Activated T-cell treated with anti-CD3 and anti-CD28 coated beads, Interleukin-2, amount 50 U/mL, for 4 hours (primary cell): ENCODE measurements around the gene ZDHHC22. TPM values are rescaled to one million over a fixed set of nuclear protein-coding genes. Genes with fewer than 3 reads are reported as not detected.
"Not testable (repeated sequence)": the region's sequence is repeated elsewhere in the genome, so short reads cannot be mapped to it uniquely, and the experiment has no call there.

Experiments used
- ATAC-seq, 2 donors: fragments of 200-7000 bp; cut with Tn5 transposase; one replicate each; pipeline ENCODE4 v1.10.0; 2021
- DNase-seq: peaks from one replicate; pipeline ENCODE4 v3.0.0-alpha.2; 2020
- H3K27me3 Mint-ChIP-seq: one replicate; pipeline ENCODE4 v1.8.0; 2021; ENCODE audit warnings: low read depth, mixed read lengths
- H3K36me3 Mint-ChIP-seq: one replicate; pipeline ENCODE4 v1.8.0; 2022; ENCODE audit warnings: mixed read lengths; ENCODE audit not compliant: insufficient read depth
- H3K4me1 Mint-ChIP-seq: one replicate; pipeline ENCODE4 v1.8.0; 2021; ENCODE audit warnings: low read depth, mixed read lengths
- H3K4me3 Mint-ChIP-seq: one replicate; pipeline ENCODE4 v1.8.0; 2021; ENCODE audit warnings: mild to moderate bottlenecking, moderate library complexity, mixed read lengths
- H3K9me3 Mint-ChIP-seq: one replicate; pipeline ENCODE4 v1.8.0; 2021; ENCODE audit warnings: mixed read lengths
- total RNA-seq, 3 donors: library from RNA; stranded (reverse); gene quantifications; one replicate each; pipeline ENCODE4 v1.2.1, GENCODE V29; 2021

ZDHHC22 gene
- total RNA-seq, 3 donors from 2014 or later: not detected

DNA sequence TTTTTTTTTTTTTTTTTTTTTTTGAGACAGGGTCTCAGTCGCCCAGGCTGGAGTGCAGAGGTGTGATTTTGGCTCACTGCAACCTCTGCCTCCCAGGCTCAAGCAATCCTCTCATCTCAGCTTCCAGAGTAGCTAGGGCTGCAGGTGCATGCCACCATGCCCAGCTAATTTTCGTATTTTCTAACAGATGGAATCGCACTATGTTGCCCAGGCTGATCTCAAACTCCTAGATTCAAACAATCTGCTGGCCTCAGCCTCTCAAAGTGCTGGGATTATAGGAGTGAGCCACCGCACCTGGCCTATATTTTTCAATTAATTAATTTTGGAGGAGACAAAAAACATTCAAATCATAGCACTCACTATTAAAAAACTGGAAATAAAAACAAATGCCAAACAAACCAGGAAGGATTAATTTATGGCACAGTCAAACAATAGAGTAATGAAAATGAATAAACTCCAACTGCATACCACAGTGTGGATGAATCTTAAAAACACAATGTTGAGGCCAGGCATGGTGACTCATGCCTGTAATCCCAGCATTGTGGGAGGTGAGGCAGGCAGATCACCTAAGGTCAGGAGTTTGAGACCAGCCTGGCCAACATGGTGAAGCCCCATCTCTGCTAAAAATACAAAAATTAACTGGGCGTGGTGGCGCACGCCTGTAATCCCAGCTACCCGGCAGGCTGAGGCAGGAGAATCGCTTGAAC lies 32.5 kb upstream of the ZDHHC22 start:
- H3K36me3 Mint-ChIP-seq, H3K4me3 Mint-ChIP-seq, ATAC-seq, H3K4me1 Mint-ChIP-seq, DNase-seq: not testable (repeated sequence)
- Mint-ChIP-seq H3K27me3 (peaks cover 13% of the 10 kb centered on the region), H3K9me3 (peaks cover 18% of the 10 kb centered on the region)

DNA sequence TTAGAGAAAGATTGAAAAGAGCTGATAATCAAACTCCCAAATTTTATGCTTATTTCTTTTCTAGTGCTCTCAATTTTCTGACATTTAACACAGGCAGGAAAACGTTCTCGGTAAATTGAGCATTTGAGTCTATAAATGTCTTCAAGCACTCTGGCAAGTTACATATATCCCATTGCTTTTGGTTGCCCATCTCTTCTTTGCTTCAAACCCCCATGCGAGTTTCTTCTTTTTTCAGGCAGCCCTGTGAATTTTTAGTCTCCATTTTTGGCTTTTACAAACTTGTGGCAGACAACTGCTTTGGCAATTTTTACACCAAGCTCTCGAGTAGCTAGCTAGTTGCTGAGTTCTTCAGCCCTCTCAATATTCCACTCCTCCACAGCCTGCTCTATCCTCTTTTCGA lies 31.3 kb upstream of the ZDHHC22 start:
- Mint-ChIP-seq H3K27me3 (peaks cover 11% of the 10 kb centered on the region), H3K9me3 (peaks cover 18% of the 10 kb centered on the region), H3K36me3 (no peaks in the 10 kb centered on the region), H3K4me1 (no peaks in the 10 kb centered on the region), H3K4me3 (no peak overlapping the region)
- no peak for ATAC-seq
- no peak for DNase-seq

DNA sequence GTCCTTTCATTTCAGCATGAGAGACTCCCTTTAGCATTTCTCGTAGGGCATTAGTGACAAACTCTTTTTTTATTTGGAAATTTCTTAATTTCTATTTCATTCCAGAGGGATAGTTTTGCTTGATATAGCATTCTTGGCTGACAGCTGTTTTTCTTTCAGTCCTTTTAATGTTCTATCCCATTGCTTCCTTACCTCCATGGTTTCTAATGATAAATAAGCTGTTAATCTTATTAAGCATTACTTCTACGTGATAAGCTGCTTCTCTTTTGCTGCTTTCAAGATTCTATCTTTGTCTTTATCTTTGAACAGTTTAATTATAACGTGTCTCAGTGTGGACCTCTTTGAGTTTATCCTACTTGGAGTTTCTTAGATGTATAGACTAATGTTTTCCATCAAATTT lies 28.5 kb upstream of the ZDHHC22 start:
- peaks cover 17% of the 10 kb centered on the region for H3K27me3 Mint-ChIP-seq
- ATAC-seq (no peak), DNase-seq (no peak)
- no peaks in the 10 kb centered on the region for H3K36me3 Mint-ChIP-seq
- H3K4me3 Mint-ChIP-seq: no peak overlapping the region
- peaks cover 18% of the 10 kb centered on the region for H3K9me3 Mint-ChIP-seq
- H3K4me1 Mint-ChIP-seq: no peaks in the 10 kb centered on the region

- H3K9me3 Mint-ChIP-seq: no peaks in the 10 kb centered on the region
Measured at GRCh38 chr14:77161011-77161410, 19.4 kb upstream of the ZDHHC22 start.

DNA sequence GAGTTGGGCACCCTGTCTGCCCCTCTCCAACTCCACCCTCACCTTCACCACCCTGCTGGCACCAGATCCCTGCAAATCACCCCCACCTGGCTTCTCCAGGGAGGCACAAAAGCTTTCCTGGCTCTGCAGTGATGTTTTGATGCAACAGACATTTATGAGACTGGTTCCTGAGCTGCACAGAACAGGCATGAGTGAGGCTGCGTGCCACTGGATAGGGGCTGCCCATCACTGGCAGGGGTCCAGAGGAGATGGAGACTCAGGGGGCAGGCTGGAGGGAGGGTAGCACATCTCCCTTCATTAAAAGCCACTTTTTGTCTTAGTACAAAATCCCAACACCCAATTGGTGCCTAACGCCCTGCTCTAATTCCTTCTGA lies 17.3 kb upstream of the ZDHHC22 start:
- no peaks in the 10 kb centered on the region for H3K36me3 Mint-ChIP-seq
- H3K27me3 Mint-ChIP-seq: peaks cover 54% of the 10 kb centered on the region
- H3K9me3 Mint-ChIP-seq: no peaks in the 10 kb centered on the region
- H3K4me1 Mint-ChIP-seq: no peaks in the 10 kb centered on the region
- DNase-seq (no peak), ATAC-seq (no peak)
- H3K4me3 Mint-ChIP-seq: no peak overlapping the region

More at GRCh38 chr14:77161011-77161410, 19.4 kb upstream of the ZDHHC22 start:
- no peak for ATAC-seq
- Mint-ChIP-seq H3K27me3 (peaks cover 47% of the 10 kb centered on the region), H3K4me1 (no peaks in the 10 kb centered on the region), H3K4me3 (no peak overlapping the region), H3K36me3 (no peaks in the 10 kb centered on the region)
- DNase-seq: no peak

DNA sequence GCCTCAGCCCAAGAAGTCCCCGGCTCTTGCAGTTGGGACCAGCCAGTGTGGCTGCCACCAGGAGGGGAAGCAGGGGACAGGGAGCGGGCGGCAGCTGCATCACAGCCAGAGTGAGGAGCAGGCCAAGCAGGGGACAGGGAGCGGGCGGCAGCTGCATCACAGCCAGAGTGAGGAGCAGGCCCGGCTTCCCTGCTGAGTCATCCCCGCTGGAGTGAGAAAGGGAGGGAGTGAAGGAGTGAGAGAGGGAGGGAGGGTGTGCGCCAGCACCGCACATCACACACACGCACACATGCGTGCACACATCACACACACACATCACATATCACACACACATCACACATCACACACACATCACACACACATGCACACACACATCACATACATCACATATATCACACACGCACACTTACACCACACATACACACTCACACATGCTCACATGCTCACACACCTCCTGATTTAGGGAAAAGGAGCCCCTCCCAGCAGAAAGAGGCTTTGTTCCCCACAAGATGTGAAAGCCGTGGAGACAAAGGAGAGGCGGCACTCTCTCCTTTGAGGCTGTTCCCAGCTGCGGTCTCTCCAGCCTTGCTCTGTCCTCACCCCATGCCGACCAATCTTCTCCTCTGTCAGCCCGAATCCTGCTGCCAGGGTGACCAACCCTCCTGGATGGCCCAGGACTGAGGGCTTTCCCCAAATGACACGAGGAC lies 16.7 kb upstream of the ZDHHC22 start:
- no peaks in the 10 kb centered on the region for H3K9me3 Mint-ChIP-seq

GRCh38 chr14:77157740-77158139 lies 16.1 kb upstream of the ZDHHC22 start:
- Mint-ChIP-seq H3K36me3 (no peaks in the 10 kb centered on the region), H3K4me3 (no peak overlapping the region), H3K4me1 (no peaks in the 10 kb centered on the region), H3K9me3 (no peaks in the 10 kb centered on the region), H3K27me3 (peaks cover 64% of the 10 kb centered on the region)
- DNase-seq (no peak), ATAC-seq (no peak)

More for the DNA sequence above, 16.7 kb upstream of the ZDHHC22 start:
- no peak for DNase-seq
- no peaks in the 10 kb centered on the region for H3K4me1 Mint-ChIP-seq
- H3K4me3 Mint-ChIP-seq: no peak overlapping the region
- ATAC-seq: no peak
- peaks cover 58% of the 10 kb centered on the region for H3K27me3 Mint-ChIP-seq
- H3K36me3 Mint-ChIP-seq: no peaks in the 10 kb centered on the region

DNA sequence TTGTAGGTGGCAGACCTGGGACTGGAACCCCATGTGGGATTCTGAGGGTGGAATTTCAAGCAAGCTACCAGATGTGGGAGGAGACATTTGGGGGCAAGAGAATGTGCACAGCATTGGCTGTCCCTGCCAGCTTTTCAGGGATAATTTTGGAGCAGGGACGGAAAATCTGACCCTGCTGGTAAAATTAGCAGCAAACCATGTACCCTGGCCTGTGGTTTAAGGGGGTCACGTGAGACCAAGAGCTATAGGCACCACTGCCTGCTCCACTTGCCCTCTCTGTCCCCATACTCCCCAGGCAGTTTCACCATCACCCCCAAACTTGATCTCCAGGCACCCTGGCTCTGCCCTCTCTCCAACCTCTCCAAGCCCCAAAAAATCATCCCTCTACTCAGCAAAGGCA lies 13.5 kb upstream of the ZDHHC22 start:
- no peak overlapping the region for H3K4me3 Mint-ChIP-seq
- no peaks in the 10 kb centered on the region for H3K9me3 Mint-ChIP-seq
- no peaks in the 10 kb centered on the region for H3K4me1 Mint-ChIP-seq
- H3K27me3 Mint-ChIP-seq: peaks cover 65% of the 10 kb centered on the region
- no peak for ATAC-seq
- DNase-seq: no peak
- H3K36me3 Mint-ChIP-seq: no peaks in the 10 kb centered on the region

DNA sequence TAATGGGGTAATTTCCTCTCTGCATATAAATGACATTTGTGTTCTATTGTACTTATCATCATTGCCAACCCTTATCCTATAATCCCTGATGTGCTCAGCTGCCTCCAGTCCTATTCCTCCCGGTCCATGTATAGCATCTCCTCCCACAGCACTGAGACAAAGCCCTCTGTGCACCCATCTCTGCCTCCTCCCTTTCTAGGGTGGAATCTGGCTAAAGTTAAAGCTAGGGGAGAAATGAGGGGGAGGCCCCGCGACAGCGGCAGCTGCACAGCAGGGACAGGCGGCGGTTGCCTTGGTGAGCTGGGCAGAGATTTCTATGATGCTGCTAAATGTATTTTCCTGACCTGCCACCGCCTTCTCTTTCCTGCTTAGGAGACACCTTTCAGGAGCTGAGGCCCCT lies 12.8 kb upstream of the ZDHHC22 start:
- H3K27me3 Mint-ChIP-seq: peaks cover 65% of the 10 kb centered on the region
- DNase-seq: no peak
- no peaks in the 10 kb centered on the region for H3K4me1 Mint-ChIP-seq
- H3K4me3 Mint-ChIP-seq: no peak overlapping the region
- H3K9me3 Mint-ChIP-seq: no peaks in the 10 kb centered on the region
- H3K36me3 Mint-ChIP-seq: no peaks in the 10 kb centered on the region
- ATAC-seq: no peak

- H3K4me3 Mint-ChIP-seq: no peak overlapping the region
- no peaks in the 10 kb centered on the region for H3K36me3 Mint-ChIP-seq
- peaks cover 63% of the 10 kb centered on the region for H3K27me3 Mint-ChIP-seq
- no peaks in the 10 kb centered on the region for H3K9me3 Mint-ChIP-seq
- ATAC-seq: no peak
- no peak for DNase-seq
- H3K4me1 Mint-ChIP-seq: no peaks in the 10 kb centered on the region
Measured at GRCh38 chr14:77153802-77154201, 12.2 kb upstream of the ZDHHC22 start.

- no peaks in the 10 kb centered on the region for H3K9me3 Mint-ChIP-seq
- H3K4me3 Mint-ChIP-seq: no peak overlapping the region
- ATAC-seq: peak; percentile 51 to 61
- no peaks in the 10 kb centered on the region for H3K4me1 Mint-ChIP-seq
- no peak for DNase-seq
- H3K27me3 Mint-ChIP-seq: peaks cover 57% of the 10 kb centered on the region
- no peaks in the 10 kb centered on the region for H3K36me3 Mint-ChIP-seq
Measured at GRCh38 chr14:77151918-77152588, 10.5 kb upstream of the ZDHHC22 start.

GRCh38 chr14:77151245-77151644 lies 9.7 kb upstream of the ZDHHC22 start:
- ATAC-seq (no peak), DNase-seq (no peak)
- H3K27me3 Mint-ChIP-seq: peaks cover 58% of the 10 kb centered on the region
- no peaks in the 10 kb centered on the region for H3K4me1 Mint-ChIP-seq
- no peaks in the 10 kb centered on the region for H3K9me3 Mint-ChIP-seq
- no peaks in the 10 kb centered on the region for H3K36me3 Mint-ChIP-seq
- H3K4me3 Mint-ChIP-seq: no peak overlapping the region

GRCh38 chr14:77148510-77149231 lies 7.1 kb upstream of the ZDHHC22 start:
- peaks cover 63% of the 10 kb centered on the region for H3K27me3 Mint-ChIP-seq
- H3K4me1 Mint-ChIP-seq: no peaks in the 10 kb centered on the region
- DNase-seq (no peak), ATAC-seq (no peak)
- H3K9me3 Mint-ChIP-seq: no peaks in the 10 kb centered on the region
- no peaks in the 10 kb centered on the region for H3K36me3 Mint-ChIP-seq
- H3K4me3 Mint-ChIP-seq: no peak overlapping the region

GRCh38 chr14:77145975-77146740 lies 4.6 kb upstream of the ZDHHC22 start:
- ATAC-seq (no peak), DNase-seq (no peak)
- H3K36me3 Mint-ChIP-seq: no peaks in the 10 kb centered on the region
- peaks cover 4% of the 10 kb centered on the region for H3K4me1 Mint-ChIP-seq
- no peak overlapping the region for H3K4me3 Mint-ChIP-seq
- peaks cover 65% of the 10 kb centered on the region for H3K27me3 Mint-ChIP-seq
- no peaks in the 10 kb centered on the region for H3K9me3 Mint-ChIP-seq
